ENCODE measurements around the gene CASKIN1. TPM values are rescaled to one million over a fixed set of nuclear protein-coding genes. Genes with fewer than 3 reads are reported as not detected.

Gene CASKIN1
- total and polyA plus RNA-seq, 2 of the 8 experiments (the other 6 are each of a cell fraction or from before 2014, with no cell fraction given), result 1.2 to 6.4 TPM

DNA sequence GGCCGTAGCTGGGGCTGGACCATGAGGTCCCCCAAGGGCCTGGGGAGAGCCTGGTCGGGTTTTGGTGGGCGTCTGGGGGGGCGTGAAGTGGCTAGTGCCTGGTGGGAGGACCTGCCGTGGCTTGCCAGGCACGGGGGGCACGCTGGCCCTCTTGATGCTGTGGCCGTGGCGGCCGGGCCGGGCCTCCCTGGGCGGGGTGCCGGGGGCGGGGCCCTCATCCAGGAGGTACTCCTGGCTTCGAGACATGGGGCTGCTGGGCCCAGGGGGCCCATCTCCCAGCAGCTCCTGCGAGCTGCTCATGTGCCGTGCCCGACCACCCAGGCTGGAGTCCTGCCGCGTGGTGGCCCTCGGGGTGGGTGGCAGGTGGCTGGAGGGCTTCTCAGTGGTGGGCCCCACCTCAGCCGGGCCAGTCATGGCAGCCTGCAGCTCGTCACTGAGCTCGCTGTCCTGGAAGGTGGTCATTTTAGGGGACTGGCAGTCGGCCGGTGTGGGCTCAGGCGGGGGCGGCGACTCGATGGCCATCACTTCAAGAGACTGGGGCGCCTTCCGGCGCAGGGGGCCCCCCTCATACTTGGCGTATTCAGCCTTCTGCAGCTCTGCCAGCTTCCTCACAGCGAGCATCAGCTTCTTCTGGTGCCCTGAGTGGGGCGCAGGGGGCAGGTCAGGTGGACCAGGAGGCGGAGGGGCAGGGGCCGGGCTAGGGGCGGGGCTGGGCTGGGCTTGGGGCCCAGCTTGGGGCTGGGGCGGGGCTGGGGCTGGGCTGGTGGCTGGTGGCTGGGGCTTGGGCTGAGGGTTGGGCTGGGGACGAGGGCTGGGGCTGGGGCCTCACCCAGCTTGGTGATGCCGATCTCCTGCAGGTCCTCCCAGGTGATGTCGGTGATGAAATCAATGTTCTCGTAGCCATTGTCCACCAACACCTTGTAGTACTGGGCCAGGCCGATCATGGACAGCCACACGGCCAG, 15.2 kb downstream of the CASKIN1 start:
- Histone ChIP-seq H3K9me3 (ENCODE audit: insufficient read depth in 2 of 2, low read depth in 1 of 2, low read length in 1 of 2) (no peaks in the 10 kb centered on the region), H3K79me1 (ENCODE audit: low read depth, low read length) (no peaks in the 10 kb centered on the region), H3K56ac (replicated peaks; ENCODE audit: insufficient read length, low read depth, low read length) (no peak overlapping the region), H4K91ac (replicated peaks; ENCODE audit: insufficient read length, low read length) (no peak overlapping the region), H3K4me3 (ENCODE audit: extremely low read depth in 1 of 4, insufficient read depth in 2 of 4, low read depth in 3 of 4, low read length in 4 of 4) (no peak overlapping the region), H3K4me2 (ENCODE audit: insufficient read depth in 1 of 2, low read depth in 2 of 2, low read length in 2 of 2) (no peak overlapping the region), H3K4ac (replicated peaks; ENCODE audit: insufficient read length, low read depth, low read length) (no peak overlapping the region), H2AK5ac (ENCODE audit: low read depth, low read length) (no peak overlapping the region), H3K14ac (ENCODE audit: insufficient read length) (no peak overlapping the region), H3K27ac (ENCODE audit: low read depth, low read length) (no peak overlapping the region), H2BK20ac (ENCODE audit: low read length) (no peak overlapping the region), H3K4me1 (replicated peaks in 1 of 4; ENCODE audit: control insufficient read depth in 3 of 4, insufficient read depth in 4 of 4, low read length in 3 of 4) (peaks cover 0 to 7% (median 2%) of the 10 kb centered on the region in 4 experiments; a peak in 4 of 7 replicates), H3K79me2 (ENCODE audit: control insufficient read depth in 1 of 2, insufficient read depth in 2 of 2, low read length in 2 of 2) (no peaks in the 10 kb centered on the region), H2BK5ac (ENCODE audit: low read depth, low read length) (no peak overlapping the region), H2BK15ac (ENCODE audit: low read length) (no peak overlapping the region), H3K27me3 (replicated peaks in 1 of 4; ENCODE audit: control insufficient read depth in 3 of 4, extremely low read depth in 1 of 4, insufficient read depth in 3 of 4, low read length in 3 of 4) (no peaks in the 10 kb centered on the region; a peak in 1 of 7 replicates), H2BK120ac (replicated peaks; ENCODE audit: low read depth, low read length) (no peak overlapping the region), H4K20me1 (replicated peaks in 1 of 2; ENCODE audit: control insufficient read depth in 1 of 2, insufficient read depth in 2 of 2, low read length in 2 of 2) (peaks cover 0 to 10% of the 10 kb centered on the region in 2 experiments), H3K23ac (ENCODE audit: insufficient read length) (no peak overlapping the region), H3K9ac (replicated peaks in 1 of 4; ENCODE audit: extremely low read depth in 1 of 4, low read depth in 3 of 4, low read length in 3 of 4) (no peak overlapping the region; a peak in 1 of 7 replicates), H3K18ac (ENCODE audit: extremely low read depth, low read length) (no peak overlapping the region), H4K5ac (ENCODE audit: insufficient read length, low read depth, low read length) (no peak overlapping the region), H2AFZ (ENCODE audit: low read length) (no peak overlapping the region), H3K36me3 (ENCODE audit: control insufficient read depth in 2 of 4, insufficient read depth in 4 of 4, low read length in 3 of 4) (peaks cover 0 to 16% (median 3%) of the 10 kb centered on the region in 4 experiments; a peak in 5 of 8 replicates), H4K8ac (ENCODE audit: extremely low read depth, insufficient read depth, low read length) (peak overlapping the region; percentile 25; the same call in 1 of the 2 replicates), H3K23me2 (ENCODE audit: low read depth, low read length) (peaks cover 2% of the 10 kb centered on the region; the same call in 1 of the 2 replicates), H2BK12ac (ENCODE audit: low read depth, low read length) (no peak overlapping the region)
- ChIA-PET POLR2A (ENCODE audit: partially characterized antibody) (interaction anchor here (0.7 to 3.2 kb wide), 11 partner anchors 9 to 333 kb away, joined by 3 to 23 read pairs (median 4); partner anchors contain the start of genes ATP6V0C, DNASE1L2, MLST8 and RPS2), CTCF (ENCODE audit: partially characterized antibody) (interaction anchor here (1.0 to 1.9 kb wide), 5 partner anchors 13 to 320 kb away, joined by 3 to 5 read pairs (median 4); no protein-coding TSS in a partner anchor)
- DNase-seq (ENCODE audit: low read depth in 1 of 2, low spot score in 2 of 2), result no peak
- FAIRE-seq, result no peak
- WGBS, 2 experiments (ENCODE audit: extremely low coverage in 1 of 2, insufficient coverage in 1 of 2, insufficient read length in 1 of 2, insufficient replicate concordance in 2 of 2, low coverage in 1 of 2, low lambda C conversion rate in 2 of 2, missing lambda C conversion rate in 1 of 2), result 92% methylated on average over 30 of the region's 46 CpGs; no CpG with 5 or more reads in 1 of the 2 experiments
- TF ChIP-seq RAD21 (IDR thresholded peaks at IDR 0.05 in 1 of 2, conservative IDR thresholded peaks at IDR 0.05 in 1 of 2; ENCODE audit: low read depth in 2 of 2, low read length in 2 of 2) (no peak), FOSL1 (IDR thresholded peaks at IDR 0.05; ENCODE audit: insufficient read depth, low read depth, low read length) (no peak), CBX5 (IDR thresholded peaks at IDR 0.05; ENCODE audit: low read depth, low read length) (no peak), PHF8 (conservative IDR thresholded peaks at IDR 0.05; ENCODE audit: low read depth, low read length) (no peak), CTBP2 (IDR thresholded peaks at IDR 0.05; ENCODE audit: borderline replicate concordance, insufficient read depth, insufficient read length, low read length) (no peak), RFX5 (IDR thresholded peaks at IDR 0.05; ENCODE audit: borderline replicate concordance, low read depth, low read length) (no peak)
- TF ChIP-seq, protein P1, sequence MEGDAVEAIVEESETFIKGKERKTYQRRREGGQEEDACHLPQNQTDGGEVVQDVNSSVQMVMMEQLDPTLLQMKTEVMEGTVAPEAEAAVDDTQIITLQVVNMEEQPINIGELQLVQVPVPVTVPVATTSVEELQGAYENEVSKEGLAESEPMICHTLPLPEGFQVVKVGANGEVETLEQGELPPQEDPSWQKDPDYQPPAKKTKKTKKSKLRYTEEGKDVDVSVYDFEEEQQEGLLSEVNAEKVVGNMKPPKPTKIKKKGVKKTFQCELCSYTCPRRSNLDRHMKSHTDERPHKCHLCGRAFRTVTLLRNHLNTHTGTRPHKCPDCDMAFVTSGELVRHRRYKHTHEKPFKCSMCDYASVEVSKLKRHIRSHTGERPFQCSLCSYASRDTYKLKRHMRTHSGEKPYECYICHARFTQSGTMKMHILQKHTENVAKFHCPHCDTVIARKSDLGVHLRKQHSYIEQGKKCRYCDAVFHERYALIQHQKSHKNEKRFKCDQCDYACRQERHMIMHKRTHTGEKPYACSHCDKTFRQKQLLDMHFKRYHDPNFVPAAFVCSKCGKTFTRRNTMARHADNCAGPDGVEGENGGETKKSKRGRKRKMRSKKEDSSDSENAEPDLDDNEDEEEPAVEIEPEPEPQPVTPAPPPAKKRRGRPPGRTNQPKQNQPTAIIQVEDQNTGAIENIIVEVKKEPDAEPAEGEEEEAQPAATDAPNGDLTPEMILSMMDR (IDR thresholded peaks at IDR 0.05; ENCODE audit: control extremely low read depth in 1 of 3, insufficient read depth in 1 of 3, low read depth in 1 of 3, low read length in 3 of 3), result no peak

All from H1 (cell line).